Astrocyte of the hippocampus (primary cell): ENCODE data around the gene CPAMD8.
"Not testable (repeated sequence)": the region's sequence is repeated elsewhere in the genome, so short reads cannot be mapped to it uniquely, and the experiment has no call there.

Experiments used
- DNase-seq: peaks from one replicate; pipeline ENCODE4 v3.0.0; 2011; ENCODE audit warnings: low read depth, low spot score

CPAMD8 gene

GRCh38 chr19:17001603-17002183, 24.9 kb downstream of the CPAMD8 start:
- no peak for DNase-seq

GRCh38 chr19:16998635-16999194, 27.9 kb downstream of the CPAMD8 start:
- DNase-seq = no peak

- DNase-seq = not testable (repeated sequence)
Observed at GRCh38 chr19:16996838-16997490, 29.6 kb downstream of the CPAMD8 start.

GRCh38 chr19:16988661-16989060, 37.9 kb downstream of the CPAMD8 start:
- DNase-seq = no peak

- DNase-seq = no peak
Observed at GRCh38 chr19:16985403-16985802, 41.2 kb downstream of the CPAMD8 start.

GRCh38 chr19:16982586-16982985, 44.0 kb downstream of the CPAMD8 start:
- not testable (repeated sequence) for DNase-seq

GRCh38 chr19:16978839-16979802, 47.5 kb downstream of the CPAMD8 start:
- no peak for DNase-seq

GRCh38 chr19:16978156-16978555, 48.5 kb downstream of the CPAMD8 start:
- no peak for DNase-seq

GRCh38 chr19:16977306-16977705, 49.3 kb downstream of the CPAMD8 start:
- DNase-seq = no peak

GRCh38 chr19:16976446-16976845, 50.2 kb downstream of the CPAMD8 start:
- DNase-seq = no peak

- DNase-seq = no peak
Observed at GRCh38 chr19:16970821-16971220, 55.8 kb downstream of the CPAMD8 start.

- no peak for DNase-seq
Observed at GRCh38 chr19:16969135-16969534, 57.5 kb downstream of the CPAMD8 start.

- DNase-seq = peak; percentile 9
Observed at GRCh38 chr19:16960996-16961822, 65.4 kb downstream of the CPAMD8 start.

GRCh38 chr19:16958277-16958676, 68.3 kb downstream of the CPAMD8 start:
- not testable (repeated sequence) for DNase-seq

- DNase-seq = no peak
Observed at GRCh38 chr19:16957855-16958254, 68.8 kb downstream of the CPAMD8 start.

- no peak for DNase-seq
Observed at GRCh38 chr19:16957151-16957701, 69.4 kb downstream of the CPAMD8 start.

GRCh38 chr19:16955161-16955560, 71.4 kb downstream of the CPAMD8 start:
- DNase-seq = no peak

GRCh38 chr19:16952046-16952445, 74.6 kb downstream of the CPAMD8 start:
- DNase-seq = no peak

GRCh38 chr19:16951529-16951928, 75.1 kb downstream of the CPAMD8 start:
- peak; percentile 14 for DNase-seq

- no peak for DNase-seq
Observed at GRCh38 chr19:16949496-16950023, 77.0 kb downstream of the CPAMD8 start.
